NCI-H2081 treated with DMSO at 0.1 percent for 48 hours (cell line): ENCODE data around the gene MXRA5.
"Not testable (repeated sequence)": the region's sequence is repeated elsewhere in the genome, so short reads cannot be mapped to it uniquely, and the experiment has no call there.

Source experiments
- DNase-seq: peaks from one replicate; lab custom pipeline; 2025; lab: John Stamatoyannopoulos, UW

Gene MXRA5

GRCh38 chrX:3346501-3347259, at the start of gene MXRA5:
MXRA5 (minus strand) TSS chrX:3346652; CDS start chrX:3343833, 2,819 bp downstream.
- DNase-seq = no peak

GRCh38 chrX:3393581-3394111, 47.2 kb upstream of the MXRA5 start:
- peak; percentile 7 for DNase-seq

- DNase-seq = no peak
Observed at GRCh38 chrX:3393178-3393577, 46.7 kb upstream of the MXRA5 start.

GRCh38 chrX:3388457-3388856, 42.0 kb upstream of the MXRA5 start:
- no peak for DNase-seq

GRCh38 chrX:3384327-3384726, 37.9 kb upstream of the MXRA5 start:
- no peak for DNase-seq

GRCh38 chrX:3380603-3381002, 34.2 kb upstream of the MXRA5 start:
- DNase-seq = no peak

GRCh38 chrX:3379111-3379510, 32.7 kb upstream of the MXRA5 start:
- no peak for DNase-seq

GRCh38 chrX:3378156-3378555, 31.7 kb upstream of the MXRA5 start:
- no peak for DNase-seq

- no peak for DNase-seq
Observed at GRCh38 chrX:3377560-3377959, 31.1 kb upstream of the MXRA5 start.

- DNase-seq = not testable (repeated sequence)
Observed at GRCh38 chrX:3375878-3376508, 29.5 kb upstream of the MXRA5 start.

- no peak for DNase-seq
Observed at GRCh38 chrX:3374108-3374800, 27.8 kb upstream of the MXRA5 start.

- no peak for DNase-seq
Observed at GRCh38 chrX:3371163-3371562, 24.7 kb upstream of the MXRA5 start.

GRCh38 chrX:3370656-3371055, 24.2 kb upstream of the MXRA5 start:
- DNase-seq = no peak

- DNase-seq = no peak
Observed at GRCh38 chrX:3362956-3363355, 16.5 kb upstream of the MXRA5 start.

- DNase-seq = no peak
Observed at GRCh38 chrX:3360881-3361280, 14.4 kb upstream of the MXRA5 start.

GRCh38 chrX:3352741-3353140, 6.3 kb upstream of the MXRA5 start:
- not testable (repeated sequence) for DNase-seq

GRCh38 chrX:3351276-3351675, 4.8 kb upstream of the MXRA5 start:
- DNase-seq = no peak

- DNase-seq = no peak
Observed at GRCh38 chrX:3348191-3348590, 1.7 kb upstream of the MXRA5 start.

GRCh38 chrX:3345281-3346191, 916 bp downstream of the MXRA5 start:
- DNase-seq = no peak

- not testable (repeated sequence) for DNase-seq
Observed at GRCh38 chrX:3343569-3343968, 2.9 kb downstream of the MXRA5 start.

- DNase-seq = no peak
Observed at GRCh38 chrX:3340016-3340415, 6.4 kb downstream of the MXRA5 start.

GRCh38 chrX:3326681-3327080, 19.8 kb downstream of the MXRA5 start:
- no peak for DNase-seq
